Esophagus muscularis mucosa (tissue), 4 donors: ENCODE data around the gene TRMT61B. TPM values are rescaled to one million over a fixed set of nuclear protein-coding genes. Genes with fewer than 3 reads are reported as not detected.

Experiments
- DNase-seq: peaks from one replicate; pipeline ENCODE4 v3.0.0-alpha.2; 2017; ENCODE audit errors: extremely low spot score
- H3K27ac ChIP-seq, 4 donors: fragments of 200-600 bp; sonication (generic); replicated peaks in 1 of 4; 1 replicate in 3 of 4; 2 replicates in 1 of 4; pipeline ENCODE4 v1.5.1; 2016 to 2019; ENCODE audit warnings: mild to moderate bottlenecking in 1 of 4
- H3K27me3 ChIP-seq, 4 donors: fragments of 200-600 bp; sonication (generic); one replicate each; pipeline versions ENCODE4 v1.5.1 to v1.6.0; 2016 to 2019
- H3K36me3 ChIP-seq, 4 donors: fragments of 200-600 bp; sonication (generic); one replicate each; pipeline ENCODE4 v1.5.1; 2016 to 2019
- H3K4me1 ChIP-seq, 4 donors: fragments of 200-600 bp; sonication (generic); one replicate each; pipeline ENCODE4 v1.5.1; 2016 to 2019
- H3K4me3 ChIP-seq, 4 donors: fragments of 200-600 bp; sonication (generic); 1 replicate in 2 of 4; 2 replicates in 2 of 4; pipeline ENCODE4 v1.5.1; 2016 to 2019; ENCODE audit warnings: mild to moderate bottlenecking in 4 of 4, moderate library complexity in 1 of 4
- H3K9me3 ChIP-seq, 4 donors: fragments of 200-600 bp; sonication (generic); 1 replicate in 3 of 4; 2 replicates in 1 of 4; pipeline ENCODE4 v1.5.1; 2016 to 2019
- EP300 ChIP-seq: sonication (generic); formaldehyde crosslinking; IDR thresholded peaks from one replicate; pipeline ENCODE4 v1.6.1; 2017; ENCODE audit warnings: antibody characterized with exemption
- POLR2A ChIP-seq: fragments of 450-650 bp; IDR thresholded peaks from one replicate; pipeline ENCODE4 v1.6.1; 2017; ENCODE audit warnings: antibody characterized with exemption, moderate library complexity, mild to moderate bottlenecking, low read depth
- POLR2AphosphoS5 ChIP-seq, 2 donors: sonication (generic); formaldehyde crosslinking; IDR thresholded peaks; one replicate each; pipeline ENCODE4 v1.6.1; 2017; ENCODE audit warnings: antibody characterized with exemption in 2 of 2
- WGBS: methylation state at CpG from one replicate; pipeline ENCODE4 v1.1.5; 2018; 5-methylcytosine and 5-hydroxymethylcytosine counted together
- intact Hi-C: fragments of 100-400 bp; cut with DNase I; formaldehyde crosslinking; loops from one replicate; pipeline ENCODE4 v1.15.1; 2023
- total RNA-seq, 4 donors: library from RNA; depleted of rRNA; stranded (reverse); fragments of >200 nt; gene quantifications; one replicate each; pipeline versions ENCODE4 v1.1.0 to v1.2.1, GENCODE V29; 2016
- TF ChIP-seq, protein P1 (sequence below), 3 experiments: fragments of 200-600 bp in 2 of 3; fragments of 450-650 bp in 1 of 3; sonication (generic) in 2 of 3; IDR thresholded peaks; one replicate each; pipeline ENCODE4 v1.5.1; 2017 to 2019; ENCODE audit warnings: antibody characterized with exemption in 3 of 3, mild to moderate bottlenecking in 2 of 3, moderate library complexity in 1 of 3

Gene TRMT61B
- total RNA-seq, 4 donors from 2014 or later = 10.6 to 14.6 (median 11.4) TPM

DNA sequence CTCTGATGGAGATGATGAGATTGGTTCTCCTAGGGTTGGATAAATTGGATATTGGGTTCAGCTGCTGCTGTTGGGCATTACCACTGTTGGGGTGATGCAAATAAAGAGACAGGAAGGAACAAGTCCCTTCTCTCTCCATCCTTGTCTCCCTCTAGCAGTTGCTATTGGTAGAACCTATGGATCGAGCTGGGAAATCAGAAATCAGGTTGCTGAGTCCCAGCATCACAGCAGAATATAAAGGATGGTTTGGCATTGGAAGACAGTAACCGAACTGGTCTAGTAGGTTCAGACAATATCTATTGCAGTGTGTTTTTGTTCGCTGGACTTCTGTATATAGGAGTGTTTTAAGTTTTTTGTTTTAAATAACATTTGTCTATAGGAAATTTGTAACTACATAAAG, 32.5 kb upstream of the TRMT61B start:
- intact Hi-C loops = no loop called here
- H3K27me3 ChIP-seq = no peaks in the 10 kb centered on the region
- H3K4me3 ChIP-seq = no peak overlapping the region
- H3K9me3 ChIP-seq = no peaks in the 10 kb centered on the region
- peaks cover 0 to 26% (median 19%) of the 10 kb centered on the region in 4 donors for H3K4me1 ChIP-seq
- TF ChIP-seq EP300 (no peak), POLR2AphosphoS5 (IDR thresholded peaks at IDR 0.05) (no peak), POLR2A (no peak)
- TF ChIP-seq, protein P1, sequence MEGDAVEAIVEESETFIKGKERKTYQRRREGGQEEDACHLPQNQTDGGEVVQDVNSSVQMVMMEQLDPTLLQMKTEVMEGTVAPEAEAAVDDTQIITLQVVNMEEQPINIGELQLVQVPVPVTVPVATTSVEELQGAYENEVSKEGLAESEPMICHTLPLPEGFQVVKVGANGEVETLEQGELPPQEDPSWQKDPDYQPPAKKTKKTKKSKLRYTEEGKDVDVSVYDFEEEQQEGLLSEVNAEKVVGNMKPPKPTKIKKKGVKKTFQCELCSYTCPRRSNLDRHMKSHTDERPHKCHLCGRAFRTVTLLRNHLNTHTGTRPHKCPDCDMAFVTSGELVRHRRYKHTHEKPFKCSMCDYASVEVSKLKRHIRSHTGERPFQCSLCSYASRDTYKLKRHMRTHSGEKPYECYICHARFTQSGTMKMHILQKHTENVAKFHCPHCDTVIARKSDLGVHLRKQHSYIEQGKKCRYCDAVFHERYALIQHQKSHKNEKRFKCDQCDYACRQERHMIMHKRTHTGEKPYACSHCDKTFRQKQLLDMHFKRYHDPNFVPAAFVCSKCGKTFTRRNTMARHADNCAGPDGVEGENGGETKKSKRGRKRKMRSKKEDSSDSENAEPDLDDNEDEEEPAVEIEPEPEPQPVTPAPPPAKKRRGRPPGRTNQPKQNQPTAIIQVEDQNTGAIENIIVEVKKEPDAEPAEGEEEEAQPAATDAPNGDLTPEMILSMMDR (IDR thresholded peaks at IDR 0.05) = no peak
- peaks cover 10 to 40% (median 29%) of the 10 kb centered on the region in 4 donors for H3K36me3 ChIP-seq
- DNase-seq = no peak
- 91% methylated on average over 3 of the region's 3 CpGs for WGBS
- H3K27ac ChIP-seq = no peak overlapping the region

DNA sequence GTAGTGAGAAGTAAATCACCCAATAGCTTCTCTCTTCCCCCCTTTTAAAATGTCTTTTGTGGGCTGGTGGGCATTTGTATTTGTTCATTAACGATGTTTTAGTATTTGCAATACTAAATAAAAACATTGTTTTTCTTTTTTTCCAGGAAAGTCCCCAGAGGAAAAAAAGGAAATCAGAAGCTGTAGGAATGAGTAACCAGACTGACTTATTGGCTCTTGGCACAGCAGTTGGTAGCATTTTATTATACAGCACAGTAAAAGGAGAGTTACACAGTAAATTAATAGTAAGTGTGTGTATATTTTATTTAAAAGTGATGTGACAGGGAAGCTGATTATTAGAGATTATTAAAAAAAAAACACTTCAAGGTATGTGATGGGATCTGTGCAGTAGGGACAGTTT, 31.7 kb upstream of the TRMT61B start:
- Histone ChIP-seq H3K27me3 (no peaks in the 10 kb centered on the region), H3K4me1 (peaks cover 6 to 34% (median 26%) of the 10 kb centered on the region in 4 donors), H3K9me3 (no peaks in the 10 kb centered on the region), H3K4me3 (no peak overlapping the region), H3K36me3 (peaks cover 3 to 32% (median 21%) of the 10 kb centered on the region in 4 donors), H3K27ac (no peak overlapping the region)
- 73% methylated on average over 1 of the region's 1 CpG for WGBS
- TF ChIP-seq POLR2A (no peak), POLR2AphosphoS5 (IDR thresholded peaks at IDR 0.05) (no peak), EP300 (no peak)
- TF ChIP-seq, protein P1 (IDR thresholded peaks at IDR 0.05) = no peak
- intact Hi-C loops = no loop called here
- DNase-seq = no peak

DNA sequence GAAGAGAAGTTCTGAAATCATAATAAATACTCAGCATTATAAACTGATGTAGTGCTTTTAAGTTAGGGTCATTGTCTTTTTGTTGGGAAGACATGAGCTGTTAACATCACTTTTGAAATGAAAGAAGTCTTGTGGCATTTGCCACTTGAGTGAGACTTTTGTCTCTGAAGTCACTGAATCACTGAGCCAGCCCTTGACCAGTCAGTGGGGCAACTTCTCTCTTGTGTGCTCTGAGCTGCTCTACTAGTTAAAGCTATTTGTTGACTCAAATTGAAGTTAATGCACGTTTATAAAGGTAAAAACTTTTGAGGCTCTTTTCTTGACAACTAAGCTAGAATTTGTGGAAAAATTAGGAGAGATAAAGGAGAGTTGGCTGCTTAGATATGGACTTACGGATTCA, 31.1 kb upstream of the TRMT61B start:
- no peaks in the 10 kb centered on the region for H3K27me3 ChIP-seq
- TF ChIP-seq, protein P1 (IDR thresholded peaks at IDR 0.05) = no peak
- TF ChIP-seq POLR2AphosphoS5 (IDR thresholded peaks at IDR 0.05) (no peak), POLR2A (no peak)
- no peak for DNase-seq
- 66% methylated on average over 2 of the region's 2 CpGs for WGBS
- intact Hi-C loops = no loop called here
- no peak overlapping the region for H3K4me3 ChIP-seq
- peaks cover 0 to 26% (median 15%) of the 10 kb centered on the region in 4 donors for H3K36me3 ChIP-seq
- no peak overlapping the region for H3K27ac ChIP-seq
- H3K4me1 ChIP-seq = peaks cover 12 to 40% (median 33%) of the 10 kb centered on the region in 4 donors
- no peaks in the 10 kb centered on the region for H3K9me3 ChIP-seq

DNA sequence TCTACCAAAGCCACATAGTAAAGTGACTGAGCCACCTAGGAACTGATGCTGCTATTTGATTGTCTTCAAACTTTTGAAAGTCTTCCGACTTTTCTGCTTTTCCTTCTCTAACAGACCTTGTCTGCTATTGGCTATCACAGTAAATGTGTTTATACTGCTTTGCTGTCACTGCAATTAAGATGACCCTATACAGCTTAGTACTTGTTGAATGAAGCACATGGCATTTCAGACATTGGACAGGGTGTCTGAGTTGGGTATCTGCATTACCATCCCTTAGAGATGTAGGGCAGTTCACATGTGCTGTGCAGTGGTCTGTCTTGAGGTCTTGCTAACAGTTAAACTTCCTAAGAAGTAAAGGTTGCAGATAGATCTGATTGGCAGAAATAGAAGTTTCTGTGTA, 27.9 kb upstream of the TRMT61B start:
- 68% methylated on average over 1 of the region's 1 CpG for whole genome bisulfite sequencing

More for the DNA sequence above, 27.9 kb upstream of the TRMT61B start:
- no peak for DNase-seq
- H3K4me1 ChIP-seq = peaks cover 19 to 44% (median 38%) of the 10 kb centered on the region in 4 donors
- no peaks in the 10 kb centered on the region for H3K27me3 ChIP-seq
- intact Hi-C loops = loop anchor here (10.0 kb wide), 1 partner anchor 333 kb away; no protein-coding TSS in a partner anchor
- no peak overlapping the region for H3K27ac ChIP-seq
- no peak overlapping the region for H3K4me3 ChIP-seq
- H3K36me3 ChIP-seq = peaks cover 0 to 12% (median 10%) of the 10 kb centered on the region in 4 donors
- H3K9me3 ChIP-seq = no peaks in the 10 kb centered on the region
- TF ChIP-seq, protein P1 (IDR thresholded peaks at IDR 0.05) = no peak
- TF ChIP-seq EP300 (no peak), POLR2A (no peak), POLR2AphosphoS5 (IDR thresholded peaks at IDR 0.05) (no peak)
